Endothelial cell of umbilical vein (primary cell): ENCODE measurements around the gene IMPDH2. TPM values are rescaled to one million over a fixed set of nuclear protein-coding genes. Genes with fewer than 3 reads are reported as not detected.

Source experiments
- BruUV-seq: library from RNA; stranded (reverse); fragments of 400-500 nt; replicated peaks from 2 replicates; lab custom pipeline; 2021; lab: Mats Ljungman, UMichigan
- CTCF ChIA-PET: fragments of 300-600, 350-600 bp; sonication (Branson Sonifier 250); formaldehyde crosslinking; loops from one replicate; lab custom pipeline; 2021; ENCODE audit warnings: antibody characterized with exemption, inconsistent platforms; lab: Charles Lee
- POLR2A ChIA-PET: fragments of 300-600, 350-600 bp; sonication (Branson Sonifier 250); formaldehyde crosslinking; loops from one replicate; lab custom pipeline; 2021; ENCODE audit warnings: antibody characterized with exemption, inconsistent platforms; lab: Charles Lee
- DNase-seq: peaks from one replicate; pipeline ENCODE4 v3.0.0-alpha.2; 2011; ENCODE audit warnings: low read depth, low spot score
- FAIRE-seq: peaks from 2 replicates; lab custom pipeline; 2011; peaks lifted over from hg19 to GRCh38; lab: Jason Lieb, UNC
- H2AFZ ChIP-seq: 2 replicates; pipeline ENCODE4 v1.6.0; 2012; ENCODE audit warnings: low read depth, low read length, control low read depth, inconsistent platforms
- H3K27ac ChIP-seq: 2 replicates; pipeline ENCODE4 v1.5.1; 2011; ENCODE audit warnings: low read depth, mild to moderate bottlenecking, control low read depth, low read length, moderate library complexity; ENCODE audit not compliant: insufficient read depth
- H3K27me3 ChIP-seq, 2 experiments: 2 replicates each; pipeline versions ENCODE4 v1.6.0 to v1.6.1; 2011; ENCODE audit warnings: low read length in 2 of 2, mixed read lengths in 1 of 2; ENCODE audit not compliant: control insufficient read depth in 2 of 2, insufficient read depth in 2 of 2
- H3K36me3 ChIP-seq, 2 experiments: 2 replicates in 1 of 2; 3 replicates in 1 of 2; pipeline ENCODE4 v1.5.1; 2011; ENCODE audit warnings: low read length in 2 of 2, mild to moderate bottlenecking in 1 of 2, moderate library complexity in 1 of 2; ENCODE audit not compliant: control insufficient read depth in 2 of 2, insufficient read depth in 2 of 2; ENCODE audit errors: extremely low read depth in 1 of 2
- H3K4me1 ChIP-seq: 3 replicates; pipeline ENCODE4 v1.5.1; 2011; ENCODE audit warnings: mild to moderate bottlenecking, low read length; ENCODE audit not compliant: control insufficient read depth, insufficient read depth; ENCODE audit errors: extremely low read depth
- H3K4me2 ChIP-seq: 2 replicates; pipeline ENCODE4 v1.6.1; 2011; ENCODE audit warnings: low read length, control low read depth, mixed read lengths; ENCODE audit not compliant: insufficient read depth
- H3K4me3 ChIP-seq, 3 experiments: fragments of 200-600 bp in 1 of 3; sonication (generic), shearing (Covaris generic) in 1 of 3; replicated peaks in 1 of 3; 2 replicates each; pipeline ENCODE4 v1.5.1; 2011 to 2016; ENCODE audit warnings: control low read depth in 3 of 3, low read length in 3 of 3, mild to moderate bottlenecking in 2 of 3, inconsistent platforms in 1 of 3, low read depth in 1 of 3, moderate library complexity in 1 of 3; ENCODE audit not compliant: insufficient read depth in 1 of 3
- H3K79me2 ChIP-seq: 2 replicates; pipeline ENCODE4 v1.6.0; 2012; ENCODE audit warnings: low read length, inconsistent platforms; ENCODE audit not compliant: control insufficient read depth, insufficient read depth
- H3K9ac ChIP-seq: replicated peaks from 2 replicates; pipeline ENCODE3; 2011; ENCODE audit warnings: low read length, control low read depth; ENCODE audit not compliant: insufficient read depth; ENCODE audit errors: extremely low read depth
- H3K9me1 ChIP-seq: replicated peaks from 3 replicates; pipeline ENCODE4 v1.6.0; 2011; ENCODE audit warnings: mild to moderate bottlenecking, low read length; ENCODE audit not compliant: control insufficient read depth, insufficient read depth; ENCODE audit errors: extremely low read depth
- H3K9me3 ChIP-seq: replicated peaks from 2 replicates; pipeline ENCODE4 v1.5.1; 2012; ENCODE audit warnings: low read length, inconsistent platforms; ENCODE audit not compliant: control insufficient read depth, insufficient read depth
- H4K20me1 ChIP-seq: replicated peaks from 2 replicates; pipeline ENCODE3; 2011; ENCODE audit warnings: mild to moderate bottlenecking, low read length; ENCODE audit not compliant: control insufficient read depth, insufficient read depth; ENCODE audit errors: extremely low read depth
- EZH2 ChIP-seq: IDR thresholded peaks from 2 replicates; pipeline ENCODE4 v1.6.1; 2012; ENCODE audit warnings: borderline replicate concordance, low read depth, mild to moderate bottlenecking, moderate library complexity, low read length, inconsistent platforms; ENCODE audit not compliant: severe bottlenecking
- FOS ChIP-seq: IDR thresholded peaks from 2 replicates; pipeline ENCODE4 v1.6.1; 2011; ENCODE audit warnings: mild to moderate bottlenecking, low read length, moderate library complexity, borderline replicate concordance; ENCODE audit not compliant: insufficient read depth
- GATA2 ChIP-seq: IDR thresholded peaks from 2 replicates; pipeline ENCODE4 v1.7.0; 2011; ENCODE audit warnings: low read depth, mild to moderate bottlenecking, moderate library complexity, mixed read lengths, low read length; ENCODE audit not compliant: insufficient read length, insufficient read depth
- JUN ChIP-seq: IDR thresholded peaks from 2 replicates; pipeline ENCODE4 v1.6.1; 2011; ENCODE audit warnings: borderline replicate concordance, low read depth; ENCODE audit not compliant: insufficient read length, insufficient read depth
- MYC ChIP-seq: IDR thresholded peaks from one replicate; pipeline ENCODE4 v1.6.1; 2011; ENCODE audit warnings: mild to moderate bottlenecking, low read depth, low read length
- POLR2A ChIP-seq: IDR thresholded peaks from 2 replicates; pipeline ENCODE4 v1.6.1; 2012; ENCODE audit warnings: low read depth, mild to moderate bottlenecking, control low read depth, low read length
- POLR2AphosphoS5 ChIP-seq: IDR thresholded peaks from 2 replicates; pipeline ENCODE4 v1.6.1; 2012; ENCODE audit warnings: low read depth, mild to moderate bottlenecking, control low read depth, low read length, moderate library complexity; ENCODE audit not compliant: insufficient read depth
- dilution Hi-C: fragments of 300-500 bp; cut with MboI; formaldehyde crosslinking; loops from one replicate; pipeline ENCODE4 v1.15.0; 2019; ENCODE audit warnings: low sequenced_read_pairs; ENCODE audit not compliant: extremely low pct_ligation_motif_present
- intact Hi-C: fragments of 100-400 bp; cut with micrococcal nuclease; formaldehyde crosslinking; loops from one replicate; pipeline ENCODE4 v1.10.0; 2022
- polyA plus RNA-seq, 4 experiments: library from polyadenylated mRNA; depleted of rRNA in 3 of 4; stranded (reverse) in 3 of 4; unstranded in 1 of 4; fragments of >200 nt; gene quantifications; 2 replicates each; pipeline versions ENCODE4 v1.2.1 to v1.2.3, GENCODE V29; 2011 to 2012; ENCODE audit warnings: missing spikeins in 1 of 4
- total RNA-seq: library from RNA; stranded (reverse); gene quantifications from 2 replicates; pipeline ENCODE4 v1.2.3, GENCODE V29; 2021
- TF ChIP-seq, protein P1 (sequence below), 2 donors: IDR thresholded peaks; 1 replicate in 1 of 2; 2 replicates in 1 of 2; pipeline ENCODE4 v1.5.1; 2011; ENCODE audit warnings: low read length in 2 of 2, mild to moderate bottlenecking in 2 of 2, moderate library complexity in 2 of 2, control low read depth in 1 of 2, inconsistent platforms in 1 of 2, low read depth in 1 of 2; ENCODE audit not compliant: insufficient read depth in 1 of 2; ENCODE audit errors: extremely low read depth in 1 of 2
- TF ChIP-seq, protein P2 (sequence below): IDR thresholded peaks from 2 replicates; pipeline ENCODE4 v1.6.1; 2011; ENCODE audit not compliant: insufficient read depth, insufficient read length

Gene IMPDH2
- total and polyA plus RNA-seq, 2 donors (not counting 3 experiments of a cell fraction or from before 2014, with no cell fraction given): 167 to 189 TPM

DNA sequence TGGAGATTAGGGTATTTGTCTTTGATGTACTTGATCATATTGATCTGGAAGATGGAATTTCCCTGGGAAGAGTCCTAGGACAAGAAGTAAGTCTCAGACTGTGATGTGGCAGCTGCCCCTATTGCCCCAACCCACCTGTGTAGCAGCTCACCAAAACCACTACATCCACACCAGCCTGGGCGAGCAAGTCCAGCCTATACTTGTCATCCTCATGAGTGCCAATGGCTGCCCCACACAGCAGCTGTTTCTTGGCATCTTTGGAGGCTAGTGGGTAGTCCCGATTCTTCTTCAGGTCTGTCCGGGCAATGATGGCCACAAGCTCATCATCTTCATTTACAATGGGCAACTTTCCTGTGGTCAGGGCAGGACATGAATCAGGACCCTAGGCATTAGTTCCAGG is 2.7 kb downstream of the IMPDH2 start:
- no TSS peak for BruUV-seq
- H3K4me3 ChIP-seq: no peak overlapping the region
- dilution Hi-C loops (no loop called here), intact Hi-C loops (no loop called here)
- peaks cover 46% of the 10 kb centered on the region for H3K79me2 ChIP-seq
- ChIA-PET CTCF (interaction anchor here (2.0 kb wide), 1 partner anchor 39 kb away, joined by 6 read pairs; no protein-coding TSS in a partner anchor), POLR2A (interaction anchor here (2.4 kb wide), 1 partner anchor 19 kb away, joined by 10 read pairs; the partner anchor contains the start of gene WDR6)
- no peaks in the 10 kb centered on the region for H3K9me3 ChIP-seq
- no peak overlapping the region for H3K9ac ChIP-seq
- TF ChIP-seq POLR2A: peak; percentile 35
- TF ChIP-seq, protein P1, sequence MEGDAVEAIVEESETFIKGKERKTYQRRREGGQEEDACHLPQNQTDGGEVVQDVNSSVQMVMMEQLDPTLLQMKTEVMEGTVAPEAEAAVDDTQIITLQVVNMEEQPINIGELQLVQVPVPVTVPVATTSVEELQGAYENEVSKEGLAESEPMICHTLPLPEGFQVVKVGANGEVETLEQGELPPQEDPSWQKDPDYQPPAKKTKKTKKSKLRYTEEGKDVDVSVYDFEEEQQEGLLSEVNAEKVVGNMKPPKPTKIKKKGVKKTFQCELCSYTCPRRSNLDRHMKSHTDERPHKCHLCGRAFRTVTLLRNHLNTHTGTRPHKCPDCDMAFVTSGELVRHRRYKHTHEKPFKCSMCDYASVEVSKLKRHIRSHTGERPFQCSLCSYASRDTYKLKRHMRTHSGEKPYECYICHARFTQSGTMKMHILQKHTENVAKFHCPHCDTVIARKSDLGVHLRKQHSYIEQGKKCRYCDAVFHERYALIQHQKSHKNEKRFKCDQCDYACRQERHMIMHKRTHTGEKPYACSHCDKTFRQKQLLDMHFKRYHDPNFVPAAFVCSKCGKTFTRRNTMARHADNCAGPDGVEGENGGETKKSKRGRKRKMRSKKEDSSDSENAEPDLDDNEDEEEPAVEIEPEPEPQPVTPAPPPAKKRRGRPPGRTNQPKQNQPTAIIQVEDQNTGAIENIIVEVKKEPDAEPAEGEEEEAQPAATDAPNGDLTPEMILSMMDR (IDR thresholded peaks at IDR 0.05; ENCODE audit: extremely low read depth in 1 of 2, insufficient read depth in 1 of 2, low read depth in 1 of 2, low read length in 2 of 2): no peak
- peaks cover 13 to 34% of the 10 kb centered on the region in 2 experiments for H3K36me3 ChIP-seq
- H3K27me3 ChIP-seq: no peaks in the 10 kb centered on the region
- DNase-seq (no peak), FAIRE-seq (no peak)
- H3K9me1 ChIP-seq: no peaks in the 10 kb centered on the region
- H3K27ac ChIP-seq: no peak overlapping the region
- H2AFZ ChIP-seq: no peak overlapping the region
- no peak overlapping the region for H3K4me2 ChIP-seq
- H3K4me1 ChIP-seq: peaks cover 20% of the 10 kb centered on the region
- H4K20me1 ChIP-seq: no peaks in the 10 kb centered on the region

DNA sequence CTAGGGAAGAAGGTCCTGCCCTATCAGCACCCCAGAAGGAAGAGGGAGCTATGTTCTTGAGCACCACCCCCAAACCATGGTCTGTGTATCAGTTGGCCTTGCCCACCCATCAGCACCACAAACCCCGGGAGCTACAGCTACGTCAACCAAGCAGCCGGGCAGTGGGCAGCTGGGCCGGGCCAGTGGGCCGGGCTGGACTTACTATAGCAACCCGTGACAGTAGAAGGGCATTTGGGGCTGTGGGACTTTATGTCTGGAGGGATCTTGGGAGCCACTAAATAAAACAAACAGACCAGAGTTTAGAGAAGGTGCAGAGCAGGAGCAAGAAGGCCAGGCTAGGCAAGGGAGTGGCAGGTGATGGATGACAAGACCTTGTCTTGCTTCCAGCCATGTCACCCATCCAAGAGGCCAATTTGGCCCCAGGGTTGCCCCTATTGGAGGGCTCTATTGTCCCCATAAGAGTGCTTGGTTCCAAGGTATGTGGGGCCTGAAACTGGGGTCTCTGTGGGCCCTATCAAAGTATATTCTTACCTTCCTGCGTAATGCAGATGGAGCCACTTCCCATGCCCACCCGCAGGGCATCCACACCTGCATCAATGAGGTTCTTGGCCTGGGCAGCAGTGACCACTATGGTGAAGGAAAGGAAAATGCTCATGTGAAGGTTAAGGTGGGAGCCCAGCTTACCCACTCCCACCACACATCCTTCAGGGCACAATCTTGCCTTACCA is 3.2 kb downstream of the IMPDH2 start:
- Histone ChIP-seq H3K4me2 (no peak overlapping the region), H3K4me3 (no peak overlapping the region), H4K20me1 (no peaks in the 10 kb centered on the region), H3K79me2 (peaks cover 46% of the 10 kb centered on the region), H3K27me3 (no peaks in the 10 kb centered on the region), H3K4me1 (peaks cover 20% of the 10 kb centered on the region), H3K27ac (no peak overlapping the region), H2AFZ (no peak overlapping the region), H3K9me3 (no peaks in the 10 kb centered on the region), H3K9ac (no peak overlapping the region), H3K36me3 (peaks cover 13 to 32% of the 10 kb centered on the region in 2 experiments), H3K9me1 (no peaks in the 10 kb centered on the region)
- BruUV-seq: no TSS peak
- ChIA-PET POLR2A (interaction anchor here (2.4 kb wide), 1 partner anchor 19 kb away, joined by 10 read pairs; the partner anchor contains the start of gene WDR6), CTCF (interaction anchor here (2.0 kb wide), 1 partner anchor 38 kb away, joined by 6 read pairs; no protein-coding TSS in a partner anchor)
- TF ChIP-seq, protein P1 (IDR thresholded peaks at IDR 0.05; ENCODE audit: extremely low read depth in 1 of 2, insufficient read depth in 1 of 2, low read depth in 1 of 2, low read length in 2 of 2): no peak
- TF ChIP-seq POLR2AphosphoS5 (no peak), POLR2A (no peak), JUN (no peak), MYC (no peak), GATA2 (no peak), EZH2 (no peak), FOS (no peak)
- TF ChIP-seq, protein P2, sequence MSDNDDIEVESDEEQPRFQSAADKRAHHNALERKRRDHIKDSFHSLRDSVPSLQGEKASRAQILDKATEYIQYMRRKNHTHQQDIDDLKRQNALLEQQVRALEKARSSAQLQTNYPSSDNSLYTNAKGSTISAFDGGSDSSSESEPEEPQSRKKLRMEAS: no peak
- FAIRE-seq (no peak), DNase-seq (no peak)
- dilution Hi-C loops: no loop called here
- intact Hi-C loops: no loop called here
